GM21360 (cell line): ENCODE results near the gene GALNT5.
"Not testable (repeated sequence)": the region's sequence is repeated elsewhere in the genome, so short reads cannot be mapped to it uniquely, and the experiment has no call there.

Experiments used
- ATAC-seq: cut with Tn5 transposase; IDR thresholded peaks from one replicate; pipeline ENCODE4 v1.9.1; 2021; ENCODE audit warnings: mild to moderate bottlenecking, moderate library complexity; ENCODE audit not compliant: unreplicated experiment

Gene GALNT5

DNA sequence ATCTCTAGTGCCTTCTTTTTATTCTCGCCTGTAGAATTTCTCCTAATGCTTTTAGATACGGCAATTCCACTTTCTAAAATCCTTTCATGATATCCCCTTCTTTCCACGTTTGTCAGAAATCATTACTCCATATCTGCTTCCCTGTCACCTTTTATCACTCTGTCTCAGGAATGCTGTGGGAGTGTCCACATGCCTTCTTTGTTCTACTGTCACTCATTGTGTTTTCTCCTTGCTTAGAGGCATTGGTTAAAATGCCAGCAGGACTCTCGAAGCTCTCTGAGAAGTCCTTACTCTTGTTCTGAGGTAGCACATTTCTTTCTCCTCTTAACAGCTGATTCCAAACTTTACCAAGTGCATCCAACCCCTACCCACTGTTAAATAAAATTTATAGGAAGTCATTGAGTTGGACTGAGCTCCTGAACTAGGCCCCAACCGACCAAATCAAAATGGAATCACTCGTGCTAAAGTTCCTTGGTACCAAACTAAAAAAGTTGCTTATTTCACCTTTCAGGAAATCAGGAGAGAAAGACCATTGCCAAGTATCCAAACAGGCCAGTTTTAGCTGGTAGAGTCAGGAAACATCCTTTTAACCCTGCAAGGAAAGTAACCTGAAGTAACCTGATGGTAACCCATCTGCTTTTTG lies 10.6 kb upstream of the GALNT5 start:
- ATAC-seq = no peak

DNA sequence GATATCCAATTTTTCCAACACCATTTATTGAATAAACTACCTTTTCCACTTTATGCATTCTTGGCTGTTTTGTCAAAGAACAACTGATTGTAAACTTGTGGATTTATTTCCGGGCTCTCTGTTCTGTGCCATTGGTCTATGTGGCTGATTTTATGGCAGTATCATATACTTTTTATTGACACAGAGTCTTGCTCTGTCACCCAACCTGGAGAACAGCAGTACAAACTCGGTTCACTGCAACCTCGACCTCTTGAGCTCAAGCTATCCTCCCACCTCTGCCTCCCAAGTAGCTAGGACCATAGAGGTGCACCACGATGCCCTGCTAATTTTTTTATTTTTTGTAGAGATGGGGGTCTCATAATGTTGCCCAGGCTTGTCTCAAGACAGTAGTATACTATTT lies 6.7 kb upstream of the GALNT5 start:
- ATAC-seq = no peak

DNA sequence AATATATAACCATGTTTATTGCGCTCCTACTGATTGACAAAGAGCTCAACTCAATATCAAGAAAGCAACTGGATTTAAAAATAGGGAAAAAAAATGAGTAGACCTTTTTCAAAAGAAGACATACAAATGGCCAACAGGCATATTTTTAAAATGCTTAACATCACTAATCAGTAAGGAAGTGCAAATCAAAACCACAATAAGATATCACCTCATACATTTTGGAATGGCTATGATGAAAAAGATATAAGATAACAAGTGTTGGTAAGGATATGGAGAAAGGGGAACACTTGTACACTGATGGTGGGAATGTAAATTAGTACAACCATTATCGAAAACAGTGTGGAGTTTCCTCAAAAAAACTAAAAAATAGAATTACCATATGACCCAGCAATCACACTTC lies 5.6 kb upstream of the GALNT5 start:
- ATAC-seq = no peak

DNA sequence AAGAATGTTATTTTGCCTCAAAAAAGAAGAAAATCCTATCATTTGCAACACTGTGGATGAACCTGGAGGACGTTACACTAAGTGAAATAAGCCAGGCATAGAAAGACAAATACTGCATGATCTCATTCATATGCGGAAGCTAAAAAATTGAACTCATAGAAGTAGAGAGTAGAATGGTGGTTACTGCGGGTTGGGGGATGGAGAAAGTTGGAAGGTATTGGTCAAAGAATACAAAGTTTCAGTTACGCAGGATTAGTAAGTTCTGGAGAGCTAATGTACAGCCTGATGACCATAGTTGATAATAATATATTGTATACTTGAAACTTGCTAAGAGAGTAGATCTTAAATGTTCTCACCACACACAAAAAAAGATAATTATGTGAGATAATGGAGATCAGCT lies 5.0 kb upstream of the GALNT5 start:
- no peak for ATAC-seq

DNA sequence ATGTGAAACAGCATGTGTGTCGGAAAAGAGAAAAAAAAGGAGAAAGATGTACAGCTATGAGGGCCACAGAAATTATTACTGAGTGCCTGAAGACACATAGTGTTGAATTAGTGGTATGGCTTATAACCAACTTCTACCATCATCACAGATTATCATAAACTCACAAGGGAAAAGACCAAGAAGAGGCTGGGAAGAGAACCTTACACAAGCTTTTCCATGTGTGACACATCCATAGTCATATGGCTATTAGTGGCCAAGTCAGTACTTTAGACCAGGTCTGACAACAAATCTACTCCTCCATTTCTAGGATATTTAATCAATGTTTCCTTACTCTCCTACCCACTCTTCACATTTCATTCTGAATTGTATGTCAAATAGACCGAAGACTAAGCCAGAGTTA lies 3.5 kb upstream of the GALNT5 start:
- no peak for ATAC-seq

DNA sequence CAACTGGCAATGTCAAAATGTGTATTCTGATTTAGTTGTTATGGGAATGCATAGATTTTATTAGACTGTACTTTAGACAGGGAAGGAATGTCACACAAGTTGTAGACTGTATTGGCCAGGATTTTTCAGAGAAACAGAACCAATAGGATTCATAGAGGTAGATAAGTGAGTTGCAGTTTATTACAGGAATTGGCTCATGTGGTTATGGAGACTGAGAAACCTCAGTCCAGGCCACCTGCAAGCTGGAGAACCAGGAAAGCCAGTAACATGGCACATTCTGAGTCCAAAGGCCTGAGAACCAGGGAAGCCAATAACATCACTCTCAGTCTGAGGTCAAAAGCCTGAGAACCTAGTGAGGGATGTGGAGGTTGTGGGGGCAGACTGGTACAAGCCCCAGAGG lies 1.8 kb upstream of the GALNT5 start:
- no peak for ATAC-seq

DNA sequence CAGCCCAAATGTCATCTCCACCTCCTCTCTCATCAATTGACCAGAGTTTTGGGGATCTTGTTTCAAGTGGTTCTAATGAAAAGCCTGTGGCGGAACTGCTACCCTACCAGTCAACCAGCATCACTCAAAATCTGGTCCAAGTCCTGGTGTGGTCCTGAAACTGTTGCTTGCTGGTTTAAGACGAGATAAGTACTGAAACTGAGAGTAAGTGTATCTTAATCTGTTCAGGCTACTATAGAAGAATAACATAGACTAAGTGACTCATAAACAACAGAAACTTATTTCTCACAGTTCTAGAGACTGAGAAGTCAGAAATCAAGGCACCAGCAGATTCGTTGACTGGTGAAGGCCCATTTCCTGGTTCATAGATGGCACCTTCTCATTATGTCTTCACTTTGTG lies 879 bp upstream of the GALNT5 start:
- peak; percentile 99 for ATAC-seq

DNA sequence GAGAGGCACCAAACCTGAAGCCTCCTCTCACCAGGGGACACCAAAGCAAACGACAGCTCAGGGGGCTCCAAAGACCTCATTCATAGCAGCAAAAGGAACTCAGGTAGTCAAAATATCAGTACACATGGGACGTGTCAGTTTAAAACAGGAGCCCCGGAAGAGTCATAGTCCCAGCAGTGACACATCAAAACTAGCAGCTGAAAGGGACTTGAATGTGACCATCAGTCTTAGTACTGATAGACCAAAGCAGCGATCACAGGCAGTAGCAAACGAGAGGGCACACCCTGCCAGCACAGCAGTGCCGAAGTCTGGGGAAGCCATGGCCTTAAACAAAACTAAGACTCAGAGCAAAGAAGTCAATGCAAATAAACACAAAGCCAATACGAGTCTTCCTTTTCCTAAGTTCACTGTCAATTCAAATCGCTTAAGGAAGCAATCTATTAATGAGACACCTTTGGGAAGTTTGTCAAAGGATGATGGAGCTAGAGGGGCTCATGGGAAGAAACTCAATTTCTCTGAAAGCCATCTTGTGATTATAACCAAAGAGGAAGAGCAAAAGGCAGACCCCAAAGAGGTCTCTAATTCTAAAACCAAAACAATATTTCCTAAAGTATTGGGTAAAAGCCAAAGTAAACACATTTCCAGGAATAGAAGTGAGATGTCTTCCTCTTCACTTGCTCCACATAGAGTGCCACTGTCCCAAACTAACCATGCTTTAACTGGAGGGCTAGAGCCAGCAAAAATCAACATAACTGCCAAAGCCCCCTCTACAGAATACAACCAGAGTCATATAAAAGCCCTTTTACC lies 1.2 kb downstream of the GALNT5 start:
- ATAC-seq = no peak

DNA sequence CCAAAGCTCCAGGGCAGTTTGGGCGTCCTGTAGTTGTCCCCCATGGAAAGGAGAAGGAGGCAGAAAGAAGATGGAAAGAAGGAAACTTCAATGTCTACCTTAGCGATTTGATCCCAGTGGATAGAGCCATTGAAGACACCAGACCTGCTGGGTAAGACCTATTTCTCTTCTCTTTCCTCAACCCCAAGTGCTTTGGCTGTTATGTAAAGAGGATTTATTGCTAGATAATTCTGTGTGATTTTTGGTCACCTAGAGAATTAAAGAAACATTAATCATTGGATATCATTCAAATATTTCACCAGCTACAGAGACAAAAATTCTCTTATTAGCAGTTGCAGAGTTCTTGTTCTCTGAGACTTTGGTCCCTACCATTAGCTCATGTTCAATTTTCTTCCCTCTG lies 1.9 kb downstream of the GALNT5 start:
- ATAC-seq = no peak

DNA sequence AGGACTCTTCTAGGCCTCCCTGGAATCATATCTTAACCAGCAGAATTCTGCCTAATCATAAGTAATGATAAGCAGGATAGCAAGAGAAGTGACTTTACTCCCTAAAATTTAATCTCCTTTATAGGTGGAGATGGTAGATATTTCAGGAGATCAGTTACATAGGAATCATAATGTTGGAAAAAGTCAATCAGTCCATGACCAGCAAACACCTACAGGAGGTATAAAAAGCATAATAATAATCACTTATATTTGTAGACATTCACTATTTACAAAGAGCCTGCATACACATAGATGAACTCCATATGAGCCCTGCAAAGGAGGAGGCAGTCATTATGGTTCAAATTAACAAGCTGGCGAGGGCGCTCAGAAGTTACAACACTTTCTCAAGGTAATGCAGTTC lies 2.5 kb downstream of the GALNT5 start:
- no peak for ATAC-seq

DNA sequence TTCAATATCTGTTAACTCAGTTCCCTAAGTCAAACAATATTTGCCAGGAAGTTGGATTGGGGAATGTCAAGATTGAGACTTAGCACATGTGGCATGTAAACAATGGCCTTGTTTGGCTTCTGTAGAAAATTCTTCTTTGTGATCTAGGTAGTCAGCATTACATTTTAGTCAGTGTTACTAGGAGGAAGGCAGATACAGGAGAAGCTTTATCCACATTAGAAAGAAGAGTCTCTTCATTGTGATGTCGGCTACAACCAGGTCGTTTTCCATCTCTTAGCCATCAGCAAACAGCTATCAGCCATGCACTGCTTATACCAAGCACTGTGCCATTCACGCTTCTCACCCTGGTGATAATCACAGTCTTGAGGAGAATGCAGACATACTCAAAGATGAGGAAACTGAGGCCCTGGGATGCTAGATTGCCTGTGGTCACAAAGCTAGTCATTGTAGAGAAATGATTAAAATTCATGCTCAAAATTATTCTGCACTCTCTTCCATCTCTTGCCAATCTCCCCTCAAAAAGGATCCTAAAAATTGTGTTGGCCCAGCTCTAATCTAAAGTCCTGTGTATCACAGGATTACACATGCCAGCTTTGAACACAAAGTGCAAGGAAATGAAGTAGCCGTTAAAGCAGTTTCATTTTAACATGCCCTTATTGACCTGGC lies 3.2 kb downstream of the GALNT5 start:
- no peak for ATAC-seq

DNA sequence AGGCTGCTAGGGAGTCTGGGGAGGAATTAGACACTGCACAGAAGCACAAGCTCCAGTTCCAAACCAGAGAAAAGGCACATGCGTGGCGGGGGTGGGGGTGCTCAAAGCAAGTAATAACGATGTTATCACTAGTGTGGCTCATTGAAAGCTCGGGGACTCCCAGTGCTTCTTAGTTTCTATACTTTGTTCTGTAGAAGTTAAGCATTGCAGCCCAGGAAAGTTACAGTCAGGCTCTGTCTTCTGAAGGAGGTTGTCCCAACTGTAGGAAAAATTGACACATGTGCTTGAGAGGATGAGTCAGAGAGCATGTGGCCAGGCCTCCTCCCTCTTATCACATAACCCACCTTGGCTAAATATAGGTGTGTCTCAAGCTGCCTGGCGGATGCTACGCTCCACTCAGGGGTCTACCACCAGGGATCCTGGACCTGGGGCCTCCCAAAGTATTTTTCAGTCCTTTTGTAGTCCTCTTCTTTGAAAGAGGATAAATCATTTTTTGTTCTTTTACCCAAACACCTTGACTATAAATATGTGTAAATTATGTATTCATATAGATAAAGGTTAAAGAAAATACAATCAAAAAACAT lies 3.8 kb downstream of the GALNT5 start:
- ATAC-seq = no peak

DNA sequence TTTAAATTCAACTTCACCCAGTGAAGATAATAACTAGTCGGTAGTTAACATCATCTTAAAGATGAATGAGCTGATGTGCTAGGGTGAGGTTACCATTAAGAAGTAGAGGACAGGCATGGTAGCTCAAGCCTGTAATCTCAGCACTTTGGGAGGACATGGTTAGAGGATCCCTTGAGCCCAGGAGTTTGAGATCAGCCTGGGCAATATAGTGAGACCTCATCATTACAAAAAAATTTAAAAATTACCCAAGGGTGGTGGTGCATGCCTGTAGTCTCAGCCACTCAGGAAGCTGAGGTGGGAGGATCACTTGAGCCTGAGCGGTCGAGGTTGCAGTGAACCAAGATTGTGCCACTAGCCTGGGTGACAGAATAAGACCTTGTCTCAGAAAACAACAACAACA lies 4.7 kb downstream of the GALNT5 start:
- no peak for ATAC-seq

DNA sequence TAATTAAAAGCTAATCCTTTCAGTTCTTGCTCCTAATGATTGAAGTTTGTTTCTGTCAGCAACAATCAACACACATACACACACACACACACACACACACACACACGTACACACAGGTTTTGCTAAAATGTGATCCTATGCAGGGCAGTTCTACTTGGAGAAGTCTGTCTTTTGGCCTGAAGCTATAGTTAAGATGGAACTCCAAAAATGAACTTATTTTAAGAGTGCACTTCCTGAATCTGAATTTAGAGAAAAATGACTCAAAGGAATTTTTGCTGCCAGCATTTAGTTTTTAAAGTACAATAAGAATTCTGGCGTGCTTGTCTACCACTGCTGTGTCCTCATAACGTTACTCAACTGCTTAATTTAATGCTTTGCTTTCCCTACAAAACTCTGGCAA lies 6.6 kb downstream of the GALNT5 start:
- no peak for ATAC-seq

DNA sequence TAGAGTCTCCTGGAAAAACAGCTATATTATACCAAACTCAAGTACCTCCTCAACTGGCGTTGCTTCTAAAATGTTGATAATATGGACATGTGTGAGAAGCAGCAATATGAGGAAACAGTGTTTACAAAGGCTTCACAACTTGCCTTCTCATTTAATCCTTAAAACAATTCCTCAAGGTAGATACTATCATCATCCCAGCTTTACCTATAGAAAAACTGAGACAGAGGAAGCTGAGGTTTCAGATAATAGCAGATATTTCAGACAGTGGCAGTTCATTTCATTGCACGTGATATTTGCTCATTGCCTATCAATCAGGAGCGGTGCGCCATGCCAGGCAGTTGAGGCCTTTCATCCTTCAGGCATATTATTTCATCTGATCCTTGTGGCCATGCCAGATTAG lies 8.3 kb downstream of the GALNT5 start:
- no peak for ATAC-seq

DNA sequence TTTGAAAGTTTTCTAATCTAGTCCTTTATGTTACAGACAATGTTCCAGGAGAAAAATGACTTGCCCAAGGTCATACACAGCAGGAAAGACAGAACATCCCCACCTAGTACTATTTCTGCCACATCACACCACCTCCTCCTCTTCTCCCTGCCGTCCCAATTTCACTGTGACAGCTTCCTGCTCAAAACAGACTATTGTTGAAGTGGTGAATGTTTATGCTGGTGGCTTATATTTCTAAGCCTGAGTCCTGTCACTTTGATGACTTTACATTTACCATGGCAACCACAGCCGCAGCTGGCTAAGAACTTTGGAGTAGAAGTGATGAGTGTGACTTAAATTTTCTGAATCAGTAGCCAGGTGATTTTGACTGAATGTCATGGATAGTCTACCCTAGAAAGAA lies 10.0 kb downstream of the GALNT5 start:
- ATAC-seq = no peak

DNA sequence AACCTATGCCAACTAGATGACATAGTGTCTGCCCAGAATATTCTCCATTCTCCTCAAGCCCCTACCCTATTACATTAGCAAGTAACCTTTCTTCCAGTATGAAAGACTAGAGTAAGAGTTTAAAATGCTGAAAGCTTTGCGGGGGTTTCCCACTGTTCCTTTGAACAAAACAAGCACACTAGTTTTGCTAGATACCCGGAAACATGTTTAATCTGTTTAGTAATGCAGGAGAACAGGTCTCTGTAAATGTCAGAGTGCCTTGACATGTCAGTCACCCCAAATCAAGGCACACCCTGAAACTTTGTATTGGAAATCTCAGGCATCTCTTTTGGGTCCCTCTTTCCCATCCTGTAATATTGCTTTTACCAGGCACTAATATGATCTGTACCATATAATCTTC lies 11.6 kb downstream of the GALNT5 start:
- no peak for ATAC-seq

DNA sequence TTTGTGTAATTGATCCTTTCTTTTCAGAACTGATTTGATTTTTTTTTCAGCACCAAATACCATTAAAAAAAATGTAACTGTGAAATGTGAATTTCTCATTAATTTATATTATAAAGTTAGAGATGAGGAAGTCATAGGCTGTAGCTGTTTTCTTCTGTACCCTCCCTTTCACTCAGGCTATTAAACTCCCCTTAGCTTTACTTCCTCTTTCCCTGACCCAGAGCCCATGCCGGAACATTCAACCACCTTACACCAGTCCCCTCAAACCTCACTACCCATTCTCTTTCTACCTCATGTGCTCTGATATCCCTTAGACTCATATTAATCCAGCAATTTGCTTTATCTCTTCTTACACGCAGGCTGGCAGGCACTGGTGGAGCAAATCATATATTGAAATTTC lies 12.4 kb downstream of the GALNT5 start:
- no peak for ATAC-seq

DNA sequence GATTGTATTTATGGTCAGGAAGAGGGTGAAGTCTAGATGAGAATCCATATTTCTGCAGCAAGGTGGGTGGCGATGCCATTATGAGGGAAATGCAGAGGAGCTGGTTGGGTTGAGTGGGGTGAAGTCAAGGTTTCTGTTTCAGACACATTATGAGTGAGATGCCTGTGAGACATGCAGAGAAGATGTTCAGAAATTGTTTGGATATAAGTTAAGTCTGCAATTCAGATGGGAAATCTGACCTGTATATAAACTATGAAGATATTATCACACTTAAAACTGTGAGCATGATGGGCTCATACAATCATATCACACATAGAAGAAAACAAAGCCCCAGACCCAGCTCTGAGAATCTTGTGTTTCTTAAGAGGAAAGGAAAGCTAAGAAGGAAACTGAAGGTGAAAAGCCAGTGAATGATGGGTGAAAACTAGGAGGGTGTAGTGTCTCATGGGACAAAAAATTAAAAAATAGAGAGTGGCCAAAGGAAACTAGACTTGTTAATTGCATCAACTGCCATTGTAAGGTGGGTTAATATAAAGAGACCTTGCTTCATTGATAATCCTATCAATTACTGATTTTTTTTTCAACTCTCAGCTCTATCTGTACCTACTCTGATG lies 14.2 kb downstream of the GALNT5 start:
- ATAC-seq = peak; percentile 49

DNA sequence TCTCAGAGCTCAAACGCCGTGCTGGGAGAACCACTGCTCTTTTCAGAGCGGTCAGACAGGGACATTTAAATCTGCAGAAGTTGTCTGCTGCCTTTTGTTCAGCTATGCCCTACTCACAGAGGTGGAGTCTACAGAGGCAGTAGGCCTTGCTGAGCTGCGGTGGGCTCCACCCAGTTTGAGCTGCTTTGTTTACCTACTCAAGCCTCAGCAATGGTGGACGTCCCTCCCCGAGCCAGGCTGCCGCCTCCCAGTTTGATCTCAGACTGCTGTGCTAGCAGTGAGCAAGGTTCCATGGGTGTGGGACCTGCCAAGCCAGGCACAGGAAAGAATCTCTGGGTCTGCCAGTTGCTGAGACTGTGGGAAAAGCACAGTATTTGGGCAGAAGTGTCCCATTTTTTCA lies 21.8 kb downstream of the GALNT5 start:
- not testable (repeated sequence) for ATAC-seq

DNA sequence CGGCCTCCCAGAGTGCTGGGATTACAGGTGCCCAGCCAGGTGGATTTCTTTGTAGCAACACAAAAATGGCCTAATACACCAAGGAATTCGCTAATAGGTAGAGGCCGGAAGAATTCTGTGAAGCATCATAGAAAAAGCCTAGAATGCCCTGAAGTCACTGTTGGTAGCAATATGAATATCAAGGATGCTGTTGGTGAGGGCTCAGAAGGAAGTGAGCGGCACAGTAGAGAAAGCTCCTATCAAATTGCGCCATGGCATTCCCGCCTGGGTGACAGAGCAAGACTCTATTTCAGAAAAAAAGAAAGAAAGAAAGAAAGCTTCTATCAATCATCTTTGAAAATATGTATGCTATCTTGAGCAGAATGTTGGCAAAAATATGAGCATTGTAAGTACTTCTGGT lies 23.8 kb downstream of the GALNT5 start:
- no peak for ATAC-seq
